ENCODE data around the gene THTPA. TPM values are rescaled to one million over a fixed set of nuclear protein-coding genes. Genes with fewer than 3 reads are reported as not detected.
A peak's percentile ranks its signal among the peaks of the same experiment; 100 is the strongest.

The THTPA gene
- total and polyA plus RNA-seq, 2 of the 13 experiments (the other 11 are each of a cell fraction or from before 2014, with no cell fraction given), result 7.4 to 8.7 TPM

DNA sequence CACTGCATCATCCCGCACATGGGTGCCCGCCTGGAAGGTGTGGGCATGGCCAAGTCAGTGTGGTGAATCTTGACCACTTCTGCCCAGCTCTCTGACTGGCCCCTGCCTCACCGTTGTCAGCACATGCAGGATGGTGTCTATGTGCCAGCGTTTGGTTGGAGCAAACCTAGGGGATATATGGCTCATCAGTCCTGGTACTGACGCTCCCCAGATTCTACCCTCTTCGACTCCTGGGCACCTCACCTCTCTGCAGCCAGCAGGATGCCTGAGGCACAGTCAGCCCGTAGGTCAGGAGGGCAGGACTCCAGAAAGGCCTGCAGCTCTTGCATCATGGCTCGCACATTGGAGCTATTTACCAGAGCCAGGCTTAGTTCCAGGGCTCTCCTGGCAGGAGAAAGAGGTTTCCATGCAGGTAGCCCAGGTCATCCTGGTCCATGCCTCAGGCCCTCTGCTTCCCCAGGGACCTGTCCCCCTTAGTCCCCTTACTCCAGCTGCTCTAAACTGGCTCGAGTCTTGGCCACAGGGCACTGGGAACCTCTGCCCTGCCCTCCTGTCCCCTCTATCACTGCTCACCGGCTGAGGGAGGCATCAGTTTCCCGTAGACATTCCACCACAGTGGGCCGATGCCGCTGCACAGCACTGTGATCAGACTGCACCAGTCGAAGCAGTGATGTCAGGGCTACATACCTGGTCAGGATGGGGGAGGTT, 7.6 kb downstream of the THTPA start (continued):
- TF ChIP-seq, protein P1, sequence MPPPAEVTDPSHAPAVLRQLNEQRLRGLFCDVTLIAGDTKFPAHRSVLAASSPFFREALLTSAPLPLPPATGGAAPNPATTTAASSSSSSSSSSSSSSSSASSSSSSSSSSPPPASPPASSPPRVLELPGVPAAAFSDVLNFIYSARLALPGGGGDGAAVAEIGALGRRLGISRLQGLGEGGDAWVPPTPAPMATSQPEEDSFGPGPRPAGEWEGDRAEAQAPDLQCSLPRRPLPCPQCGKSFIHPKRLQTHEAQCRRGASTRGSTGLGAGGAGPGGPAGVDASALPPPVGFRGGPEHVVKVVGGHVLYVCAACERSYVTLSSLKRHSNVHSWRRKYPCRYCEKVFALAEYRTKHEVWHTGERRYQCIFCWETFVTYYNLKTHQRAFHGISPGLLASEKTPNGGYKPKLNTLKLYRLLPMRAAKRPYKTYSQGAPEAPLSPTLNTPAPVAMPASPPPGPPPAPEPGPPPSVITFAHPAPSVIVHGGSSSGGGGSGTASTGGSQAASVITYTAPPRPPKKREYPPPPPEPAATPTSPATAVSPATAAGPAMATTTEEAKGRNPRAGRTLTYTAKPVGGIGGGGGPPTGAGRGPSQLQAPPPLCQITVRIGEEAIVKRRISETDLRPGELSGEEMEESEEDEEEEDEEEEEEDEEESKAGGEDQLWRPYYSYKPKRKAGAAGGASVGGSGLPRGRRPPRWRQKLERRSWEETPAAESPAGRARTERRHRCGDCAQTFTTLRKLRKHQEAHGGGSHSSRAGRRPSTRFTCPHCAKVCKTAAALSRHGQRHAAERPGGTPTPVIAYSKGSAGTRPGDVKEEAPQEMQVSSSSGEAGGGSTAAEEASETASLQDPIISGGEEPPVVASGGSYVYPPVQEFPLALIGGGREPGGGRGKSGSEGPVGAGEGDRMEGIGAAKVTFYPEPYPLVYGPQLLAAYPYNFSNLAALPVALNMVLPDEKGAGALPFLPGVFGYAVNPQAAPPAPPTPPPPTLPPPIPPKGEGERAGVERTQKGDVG (CRISPR knock-in tag; IDR thresholded peaks at IDR 0.05; ENCODE audit: borderline replicate concordance), result peak; percentile 15; the same call in 1 of the 2 replicates
- TF ChIP-seq ZNF605 (CRISPR knock-in tag; IDR thresholded peaks at IDR 0.05) (0 out of 2 replicates have a peak, but pooled peaks have one; percentile 67), PHF21A (CRISPR knock-in tag; IDR thresholded peaks at IDR 0.05) (no peak), PITX1 (CRISPR knock-in tag; IDR thresholded peaks at IDR 0.05) (0 out of 2 replicates have a peak, but pooled peaks have one; percentile 29), CEBPB (IDR thresholded peaks at IDR 0.05; ENCODE audit: borderline replicate concordance, low read depth, low read length) (peak; percentile 31; the same call in 1 of the 2 replicates), AGO1 (IDR thresholded peaks at IDR 0.05; ENCODE audit: low read depth, low read length, poor library complexity, severe bottlenecking) (peak; percentile 66), ZFYVE20 (CRISPR knock-in tag; IDR thresholded peaks at IDR 0.05; ENCODE audit: borderline replicate concordance, low read depth) (0 out of 2 replicates have a peak, but pooled peaks have one; percentile 75), NRL (CRISPR knock-in tag; IDR thresholded peaks at IDR 0.05; ENCODE audit: borderline replicate concordance) (peak; percentile 30; the same call in 1 of the 2 replicates), RBM22 (optimal IDR thresholded peaks at IDR 0.05; ENCODE audit: low read length) (peak; percentile 68), RBFOX2 (IDR thresholded peaks at IDR 0.05; ENCODE audit: low read depth, low read length) (peak; percentile 54; the same call in 1 of the 2 replicates), MTF2 (CRISPR knock-in tag; IDR thresholded peaks at IDR 0.05; ENCODE audit: borderline replicate concordance) (no peak), POLR2G (IDR thresholded peaks at IDR 0.05; ENCODE audit: low read depth, low read length) (peak; percentile 16; the same call in 1 of the 2 replicates), TCF7 (IDR thresholded peaks at IDR 0.05; ENCODE audit: low read depth) (no peak), ATF7 (IDR thresholded peaks at IDR 0.05) (no peak), ATF7 (CRISPR knock-in tag; IDR thresholded peaks at IDR 0.05) (0 out of 2 replicates have a peak, but pooled peaks have one; percentile 31), CEBPG (CRISPR knock-in tag; IDR thresholded peaks at IDR 0.05) (0 out of 2 replicates have a peak, but pooled peaks have one; percentile 25), ZNF776 (CRISPR knock-in tag; IDR thresholded peaks at IDR 0.05) (peak; percentile 71; the same call in 1 of the 2 replicates), POLR2AphosphoS5 (IDR thresholded peaks at IDR 0.05; ENCODE audit: low read depth, low read length) (peak; percentile 33), FOSL1 (CRISPR knock-in tag; IDR thresholded peaks at IDR 0.05; ENCODE audit: borderline replicate concordance) (no peak)
- TF ChIP-seq, protein P2, sequence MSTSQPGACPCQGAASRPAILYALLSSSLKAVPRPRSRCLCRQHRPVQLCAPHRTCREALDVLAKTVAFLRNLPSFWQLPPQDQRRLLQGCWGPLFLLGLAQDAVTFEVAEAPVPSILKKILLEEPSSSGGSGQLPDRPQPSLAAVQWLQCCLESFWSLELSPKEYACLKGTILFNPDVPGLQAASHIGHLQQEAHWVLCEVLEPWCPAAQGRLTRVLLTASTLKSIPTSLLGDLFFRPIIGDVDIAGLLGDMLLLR (CRISPR knock-in tag; IDR thresholded peaks at IDR 0.05), result 0 out of 2 replicates have a peak, but pooled peaks have one; percentile 61

Data from HepG2 (cell line).